Measurements from ENCODE around the gene ACTR3. TPM values are rescaled to one million over a fixed set of nuclear protein-coding genes. Genes with fewer than 3 reads are reported as not detected.

ACTR3 gene
- total RNA-seq, 2 experiments from 2014 or later = 408 to 414 TPM

Other genes with a start within 250 kb of the ACTR3 start
- gene SLC35F5, start 133.4 kb upstream of the ACTR3 start, total RNA-seq = 10 to 100 TPM; 24.1 to 25.8 TPM